Sigmoid colon (tissue), 7 donors: ENCODE results near the gene CRIP2. TPM values are rescaled to one million over a fixed set of nuclear protein-coding genes. Genes with fewer than 3 reads are reported as not detected.

Experiments used
- DNase-seq: peaks from one replicate; pipeline ENCODE4 v3.0.0-alpha.2; 2019
- H3K27ac ChIP-seq, 4 donors: fragments of 200-600 bp; sonication (generic); one replicate each; pipeline ENCODE4 v1.5.1; 2016 to 2019; ENCODE audit warnings: mild to moderate bottlenecking in 1 of 4
- H3K27me3 ChIP-seq, 3 donors: fragments of 200-600 bp; sonication (generic); one replicate each; pipeline ENCODE4 v1.5.1; 2019; ENCODE audit warnings: mild to moderate bottlenecking in 1 of 3
- H3K36me3 ChIP-seq, 4 donors: fragments of 200-600 bp; sonication (generic); one replicate each; pipeline ENCODE4 v1.5.1; 2016 to 2019
- H3K4me1 ChIP-seq, 4 donors: fragments of 200-600 bp; sonication (generic); one replicate each; pipeline ENCODE4 v1.5.1; 2017 to 2019
- H3K4me3 ChIP-seq, 4 donors: fragments of 200-600 bp; sonication (generic); one replicate each; pipeline ENCODE4 v1.5.1; 2017 to 2019; ENCODE audit warnings: mild to moderate bottlenecking in 2 of 4, moderate library complexity in 1 of 4
- H3K9me3 ChIP-seq, 4 donors: fragments of 200-600 bp in 3 of 4; sonication (generic) in 3 of 4; one replicate each; pipeline versions ENCODE4 v1.5.1 to v1.6.1; 2013 to 2019
- CTCF ChIP-seq, 4 experiments: fragments of 450-650 bp in 3 of 4; fragments of 200-600 bp in 1 of 4; IDR thresholded peaks; one replicate each; pipeline ENCODE4 v1.5.1; 2016 to 2019; ENCODE audit warnings: antibody characterized with exemption in 4 of 4, mild to moderate bottlenecking in 3 of 4, moderate library complexity in 2 of 4
- EP300 ChIP-seq, 4 donors: sonication (generic); formaldehyde crosslinking; IDR thresholded peaks; one replicate each; pipeline ENCODE4 v1.6.1; 2017; ENCODE audit warnings: antibody characterized with exemption in 4 of 4
- POLR2A ChIP-seq, 2 donors: fragments of 450-650 bp; IDR thresholded peaks; one replicate each; pipeline ENCODE4 v1.6.1; 2016; ENCODE audit warnings: antibody characterized with exemption in 2 of 2, mild to moderate bottlenecking in 2 of 2, moderate library complexity in 2 of 2
- POLR2AphosphoS5 ChIP-seq, 4 donors: sonication (generic); formaldehyde crosslinking; IDR thresholded peaks; one replicate each; pipeline ENCODE4 v1.6.1; 2017; ENCODE audit warnings: antibody characterized with exemption in 4 of 4
- WGBS, 2 donors: extraction: QIAGEN DNeasy Blood & Tissue Kit; methylation state at CpG; one replicate each; pipeline ENCODE4 v1.1.7; 2013; 5-methylcytosine and 5-hydroxymethylcytosine counted together
- intact Hi-C: fragments of 100-400 bp; cut with DNase I; formaldehyde crosslinking; loops from one replicate; pipeline ENCODE4 v1.15.1; 2023
- polyA plus RNA-seq, 3 donors: library from polyadenylated mRNA; stranded (reverse); fragments of 200-250 nt; gene quantifications; one replicate each; pipeline ENCODE4 v1.2.3, GENCODE V29; 2013
- total RNA-seq, 4 donors: library from RNA; depleted of rRNA; stranded (reverse); fragments of >200 nt; gene quantifications; one replicate each; pipeline ENCODE4 v1.1.0, GENCODE V29; 2016
- donor health status: healthy with polysubstance abuse.
- donor health status: Bipolar disorder and iron deficiency.
- donor health status: healthy.

CRIP2 gene
- total and polyA plus RNA-seq, 7 donors, result 13.6 to 79.5 (median 50.0) TPM

DNA sequence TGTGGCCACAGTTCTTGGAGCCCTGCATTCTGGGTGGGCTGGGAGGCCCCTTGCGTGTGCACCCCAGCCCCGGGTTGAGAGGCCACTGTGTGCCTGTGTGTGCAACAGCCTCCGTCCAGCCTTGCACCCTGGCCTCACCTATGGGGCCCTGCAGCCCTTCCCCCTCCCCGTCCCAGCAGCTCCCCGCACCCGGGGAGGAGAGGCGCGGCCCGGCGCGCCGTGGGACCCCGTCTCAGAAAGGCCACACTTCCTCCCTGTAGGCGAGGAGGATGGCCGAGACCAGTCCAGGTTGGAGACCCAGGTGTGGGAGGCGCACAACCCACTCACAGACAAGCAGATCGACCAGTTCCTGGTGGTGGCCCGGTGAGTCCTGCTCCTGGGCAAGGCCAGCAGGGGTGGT lies 16.6 kb upstream of the CRIP2 start:
- TF ChIP-seq EP300 (IDR thresholded peaks at IDR 0.05) (no peak), POLR2A (IDR thresholded peaks at IDR 0.05) (no peak), POLR2AphosphoS5 (IDR thresholded peaks at IDR 0.05) (no peak), CTCF (IDR thresholded peaks at IDR 0.05) (no peak)
- Histone ChIP-seq H3K27me3 (no peaks in the 10 kb centered on the region), H3K27ac (no peak overlapping the region), H3K4me3 (no peak overlapping the region), H3K9me3 (no peaks in the 10 kb centered on the region), H3K36me3 (peaks cover 24 to 77% (median 50%) of the 10 kb centered on the region in 4 donors), H3K4me1 (no peaks in the 10 kb centered on the region)
- 90% methylated on average over 18 of the region's 18 CpGs for WGBS, 2 donors
- intact Hi-C loops, result no loop called here
- DNase-seq, result no peak

DNA sequence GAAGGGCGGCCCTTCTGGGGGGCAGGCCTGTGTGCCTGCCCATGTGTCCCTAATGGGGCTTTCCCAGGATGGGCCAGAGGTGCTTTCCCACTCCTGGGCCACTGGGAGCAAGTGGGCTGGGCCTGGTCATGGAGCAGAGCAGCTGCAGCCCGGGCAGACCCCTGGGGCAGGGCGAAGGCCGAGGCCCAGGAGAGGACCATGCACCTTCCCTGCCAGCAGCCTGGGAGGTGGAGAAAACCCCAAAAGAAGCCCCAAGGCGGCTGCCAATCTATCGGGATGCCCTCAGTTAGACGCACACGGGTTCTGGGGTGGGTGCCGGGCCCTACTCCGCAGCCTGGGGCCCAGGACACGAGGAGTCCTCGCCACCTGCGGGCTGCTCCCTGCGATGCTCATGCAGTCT lies 16.1 kb upstream of the CRIP2 start:
- intact Hi-C loops, result no loop called here
- Histone ChIP-seq H3K27ac (no peak overlapping the region), H3K36me3 (peaks cover 26 to 77% (median 55%) of the 10 kb centered on the region in 4 donors), H3K27me3 (no peaks in the 10 kb centered on the region), H3K9me3 (no peaks in the 10 kb centered on the region), H3K4me3 (no peak overlapping the region), H3K4me1 (no peaks in the 10 kb centered on the region)
- TF ChIP-seq EP300 (IDR thresholded peaks at IDR 0.05) (no peak), CTCF (IDR thresholded peaks at IDR 0.05) (no peak)
- DNase-seq, result no peak
- 89 to 90% methylated on average over 14 of the region's 14 CpGs for WGBS, 2 donors

- H3K27me3 ChIP-seq, result no peaks in the 10 kb centered on the region
- intact Hi-C loops, result no loop called here
These were observed 14.5 kb upstream of the CRIP2 start for GRCh38 chr14:105460116-105460515.

GRCh38 chr14:105460616-105461015 lies 14.0 kb upstream of the CRIP2 start:
- Histone ChIP-seq H3K36me3 (peaks cover 32 to 77% (median 60%) of the 10 kb centered on the region in 4 donors), H3K4me1 (no peaks in the 10 kb centered on the region), H3K27ac (no peak overlapping the region), H3K27me3 (no peaks in the 10 kb centered on the region), H3K9me3 (no peaks in the 10 kb centered on the region), H3K4me3 (no peak overlapping the region)
- WGBS, 2 donors, result 94 to 95% methylated on average over 17 of the region's 17 CpGs
- DNase-seq, result no peak
- intact Hi-C loops, result no loop called here
- TF ChIP-seq EP300 (IDR thresholded peaks at IDR 0.05) (no peak), POLR2A (IDR thresholded peaks at IDR 0.05) (no peak), CTCF (IDR thresholded peaks at IDR 0.05) (no peak), POLR2AphosphoS5 (IDR thresholded peaks at IDR 0.05) (no peak)

More at GRCh38 chr14:105460116-105460515, 14.5 kb upstream of the CRIP2 start:
- no peak overlapping the region for H3K27ac ChIP-seq
- no peak overlapping the region for H3K4me3 ChIP-seq
- WGBS, 2 donors, result 95 to 96% methylated on average over 17 of the region's 17 CpGs
- no peaks in the 10 kb centered on the region for H3K4me1 ChIP-seq
- DNase-seq, result no peak
- peaks cover 32 to 77% (median 61%) of the 10 kb centered on the region in 4 donors for H3K36me3 ChIP-seq
- H3K9me3 ChIP-seq, result no peaks in the 10 kb centered on the region
- TF ChIP-seq POLR2A (IDR thresholded peaks at IDR 0.05) (no peak), POLR2AphosphoS5 (IDR thresholded peaks at IDR 0.05) (no peak), EP300 (IDR thresholded peaks at IDR 0.05) (no peak), CTCF (IDR thresholded peaks at IDR 0.05) (no peak)

DNA sequence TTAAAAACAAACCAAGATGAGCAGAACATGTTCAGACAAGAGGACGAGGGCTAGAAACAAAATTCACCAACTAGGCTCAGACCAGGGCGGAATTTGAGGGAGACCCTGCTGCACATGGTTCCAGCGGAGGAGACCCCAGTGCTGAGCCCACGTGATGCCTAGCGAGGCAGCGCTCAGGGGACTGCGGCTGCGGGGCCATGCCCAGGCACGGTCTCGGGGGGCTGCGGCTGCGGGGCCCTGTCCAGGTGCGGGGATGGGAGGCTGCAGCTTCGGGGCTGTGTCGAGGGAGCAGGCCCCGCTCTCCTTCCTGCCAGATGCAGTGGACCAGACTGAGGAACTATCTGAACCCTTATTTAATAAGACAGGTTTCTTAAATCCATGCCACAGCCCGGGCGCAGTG lies 12.7 kb upstream of the CRIP2 start:
- Histone ChIP-seq H3K9me3 (no peaks in the 10 kb centered on the region), H3K4me3 (no peak overlapping the region), H3K36me3 (peaks cover 37 to 77% (median 56%) of the 10 kb centered on the region in 4 donors), H3K27ac (no peak overlapping the region), H3K4me1 (no peaks in the 10 kb centered on the region), H3K27me3 (no peaks in the 10 kb centered on the region)
- intact Hi-C loops, result no loop called here
- no peak for DNase-seq
- WGBS, 2 donors, result 95 to 97% methylated on average over 18 of the region's 18 CpGs
- TF ChIP-seq EP300 (IDR thresholded peaks at IDR 0.05) (no peak), POLR2A (IDR thresholded peaks at IDR 0.05) (no peak), CTCF (IDR thresholded peaks at IDR 0.05) (no peak), POLR2AphosphoS5 (IDR thresholded peaks at IDR 0.05) (no peak)
